GM11168 (cell line): ENCODE measurements around the gene FHIT.

Experiments used
- in situ Hi-C: fragments of 300-500 bp; cut with MboI; formaldehyde crosslinking; loops from one replicate; pipeline ENCODE4 v1.12.0; 2022; ENCODE audit warnings: low sequenced_read_pairs; ENCODE audit not compliant: unreplicated experiment

Gene FHIT

DNA sequence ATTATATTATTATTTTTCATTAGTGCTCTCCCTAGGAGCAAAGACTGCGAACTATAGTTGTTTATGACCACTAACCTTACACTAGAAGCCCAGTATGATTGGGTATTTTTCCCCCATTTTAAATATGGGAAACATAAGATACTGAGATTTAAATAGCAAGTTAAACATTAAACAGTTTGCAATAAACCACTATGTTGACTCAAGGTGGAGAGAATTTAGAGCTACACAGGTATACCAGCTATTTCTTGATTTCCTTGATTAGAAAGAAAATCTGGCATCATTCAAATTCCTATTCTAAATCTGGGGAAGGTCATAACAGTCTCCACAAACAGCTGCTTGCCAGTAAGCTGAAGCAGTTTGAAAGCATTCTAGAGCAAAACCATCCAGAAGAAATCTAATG, 1337.6 kb downstream of the FHIT start:
- in situ Hi-C loops: no loop called here

DNA sequence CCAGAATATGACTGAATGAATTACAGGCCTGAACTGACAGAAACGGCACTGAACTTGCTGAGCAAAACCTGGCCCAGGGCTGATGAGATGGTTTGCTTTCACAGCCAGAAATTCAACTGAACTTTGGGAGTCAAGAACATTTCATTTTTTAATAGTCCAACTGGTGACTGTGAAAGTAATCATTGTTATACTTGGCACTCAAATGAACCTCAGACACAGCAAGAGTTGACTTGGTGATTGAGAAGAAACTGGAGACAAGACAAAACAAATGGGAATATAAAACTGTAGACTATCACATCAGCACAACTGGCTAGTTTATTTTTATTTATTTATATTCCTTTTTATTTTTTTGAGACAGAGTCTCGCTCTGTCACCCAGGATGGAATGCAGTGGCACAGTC, 1342.6 kb downstream of the FHIT start:
- in situ Hi-C loops: no loop called here

DNA sequence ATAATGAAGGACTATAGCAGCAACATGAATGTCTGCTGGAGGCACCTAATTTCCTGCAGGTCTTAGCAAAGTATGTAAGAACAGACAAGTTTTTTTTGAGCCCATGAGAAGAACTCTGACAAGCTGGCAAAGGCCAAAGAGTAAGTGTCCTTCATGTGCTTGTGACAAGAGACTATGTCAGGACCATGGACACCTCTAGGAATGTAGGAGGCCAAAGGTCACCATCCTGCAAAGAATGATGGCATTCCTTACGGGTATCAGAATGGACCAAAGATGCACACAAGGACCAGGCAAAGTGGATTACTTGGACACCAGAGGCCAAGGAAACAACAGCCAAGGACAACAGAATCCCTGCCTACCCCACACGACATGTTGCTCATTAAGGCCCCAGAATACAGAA, 1343.0 kb downstream of the FHIT start:
- in situ Hi-C loops: no loop called here

DNA sequence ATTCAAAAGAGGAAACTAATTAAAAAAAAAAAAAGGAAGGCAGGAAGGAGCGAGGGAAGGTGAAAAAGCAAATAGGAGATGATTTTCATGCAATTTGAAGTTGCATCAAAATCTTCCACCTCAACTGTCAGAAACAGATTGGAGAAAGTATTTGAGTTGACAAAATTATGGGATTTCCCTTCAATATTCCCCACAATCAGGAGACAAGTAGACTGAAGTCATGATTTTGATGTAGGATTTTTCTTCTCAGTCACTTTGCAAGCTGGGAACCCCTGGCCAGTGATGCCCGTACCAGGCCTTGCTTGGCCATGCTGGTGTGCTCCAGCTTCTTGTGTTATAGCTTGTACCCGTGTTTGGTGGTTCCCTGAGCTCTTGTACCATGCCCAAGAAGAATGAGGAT, 1347.0 kb downstream of the FHIT start:
- in situ Hi-C loops: no loop called here

DNA sequence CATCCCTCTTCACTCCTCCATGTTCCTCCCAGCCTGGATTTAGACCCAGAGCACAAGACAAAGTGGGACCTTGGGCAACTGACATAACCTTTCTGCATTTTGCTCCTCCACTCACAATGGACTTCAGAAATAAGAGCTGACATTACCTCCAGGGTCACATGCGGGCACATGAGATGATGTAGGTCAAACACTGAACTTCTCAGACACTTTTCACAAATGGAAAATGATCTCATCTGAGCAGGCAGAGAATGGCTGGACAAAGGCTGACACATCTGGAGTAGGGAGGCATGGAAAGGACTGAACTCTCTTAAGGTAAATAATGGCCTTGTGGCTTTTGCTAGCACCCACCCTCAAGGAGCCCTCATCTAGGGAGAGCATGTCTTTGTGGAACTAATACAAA, 1352.2 kb downstream of the FHIT start:
- in situ Hi-C loops: no loop called here

DNA sequence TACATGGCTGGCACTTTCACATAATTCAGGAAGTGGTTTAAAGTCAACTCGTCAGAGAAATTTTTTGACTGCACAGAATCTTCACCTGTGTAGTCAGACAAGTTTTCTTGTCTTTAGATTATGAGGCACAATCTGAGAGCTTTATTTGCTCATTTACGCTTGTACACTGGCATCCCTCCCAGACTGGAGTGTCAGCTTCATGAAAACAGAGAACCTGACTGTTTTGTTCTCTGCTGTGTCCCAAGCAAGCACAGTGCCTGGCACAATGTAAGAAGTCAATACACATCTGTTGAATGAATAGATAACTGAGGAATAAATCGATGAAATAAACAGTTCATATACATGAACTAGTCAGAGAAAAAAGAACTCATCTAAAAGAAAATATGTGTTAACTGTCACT, 1355.3 kb downstream of the FHIT start:
- in situ Hi-C loops: no loop called here

DNA sequence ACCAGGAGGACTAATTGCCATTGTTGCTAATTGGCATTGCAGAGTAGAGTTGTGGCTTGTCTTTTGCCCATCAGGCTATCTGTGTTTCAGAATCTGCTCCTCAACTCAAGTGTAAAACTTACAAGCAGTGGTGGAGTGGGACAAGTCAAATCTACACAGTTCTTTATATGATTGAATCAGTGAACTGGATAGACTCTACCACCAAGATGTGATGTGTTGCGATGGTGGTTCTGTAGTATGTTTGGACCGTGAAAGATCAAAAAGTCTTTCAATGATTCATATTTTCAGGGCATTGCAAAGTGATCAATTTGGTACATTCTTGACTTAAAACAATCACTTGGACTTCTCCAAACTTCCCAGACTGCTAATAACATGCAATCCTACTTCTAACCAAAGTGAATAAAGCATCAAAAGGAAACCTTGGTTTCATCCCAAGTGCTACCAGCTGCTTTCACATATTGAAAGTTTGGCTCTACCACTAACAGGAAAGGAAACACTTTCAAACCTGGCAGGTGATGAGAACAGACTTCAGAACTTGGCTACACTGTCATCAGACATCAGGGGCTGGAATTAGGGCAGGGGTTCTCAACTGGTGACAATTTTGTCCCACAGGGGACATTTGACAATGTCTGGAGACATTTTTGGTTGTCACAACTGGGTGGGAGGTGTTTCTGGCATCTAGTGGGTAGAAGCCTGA, 1356.7 kb downstream of the FHIT start:
- in situ Hi-C loops: no loop called here

DNA sequence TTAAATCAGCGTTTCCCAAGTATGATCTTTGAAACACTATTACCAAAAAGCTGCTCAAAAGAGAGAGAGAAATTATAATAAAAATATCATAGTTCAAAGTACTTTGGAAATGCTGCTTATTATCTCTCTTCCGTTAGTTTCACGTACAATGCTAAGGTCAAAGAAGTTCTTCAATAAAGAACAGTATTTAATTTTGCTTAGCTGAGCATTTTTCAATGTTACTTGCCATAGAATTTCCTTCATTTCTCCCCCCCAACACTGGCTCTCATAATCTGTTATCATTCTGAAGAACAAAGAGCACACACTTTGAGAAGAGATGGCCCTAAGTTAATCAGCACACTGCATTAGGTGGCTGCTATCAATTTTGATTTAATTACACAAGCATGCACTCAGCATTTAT, 1360.6 kb downstream of the FHIT start:
- in situ Hi-C loops: no loop called here

DNA sequence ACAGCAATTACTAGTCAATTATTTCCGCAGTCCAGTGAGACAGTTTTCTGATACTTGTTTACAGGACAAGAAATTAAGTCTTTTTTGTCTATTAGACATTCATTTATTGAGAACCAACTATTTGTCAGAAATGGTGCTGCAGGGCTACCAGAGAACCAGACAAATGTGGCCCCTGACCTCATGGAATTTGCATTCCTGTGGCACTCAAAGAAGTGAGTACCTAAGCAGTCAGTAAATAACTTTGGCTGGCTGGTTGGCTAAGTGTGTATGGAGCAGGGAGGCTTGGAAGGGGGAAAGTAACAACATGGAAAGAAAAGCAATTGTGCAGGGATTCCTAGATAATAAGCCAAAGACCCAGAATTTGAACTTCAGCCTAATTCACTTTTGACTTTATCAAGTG, 1364.5 kb downstream of the FHIT start:
- in situ Hi-C loops: no loop called here

DNA sequence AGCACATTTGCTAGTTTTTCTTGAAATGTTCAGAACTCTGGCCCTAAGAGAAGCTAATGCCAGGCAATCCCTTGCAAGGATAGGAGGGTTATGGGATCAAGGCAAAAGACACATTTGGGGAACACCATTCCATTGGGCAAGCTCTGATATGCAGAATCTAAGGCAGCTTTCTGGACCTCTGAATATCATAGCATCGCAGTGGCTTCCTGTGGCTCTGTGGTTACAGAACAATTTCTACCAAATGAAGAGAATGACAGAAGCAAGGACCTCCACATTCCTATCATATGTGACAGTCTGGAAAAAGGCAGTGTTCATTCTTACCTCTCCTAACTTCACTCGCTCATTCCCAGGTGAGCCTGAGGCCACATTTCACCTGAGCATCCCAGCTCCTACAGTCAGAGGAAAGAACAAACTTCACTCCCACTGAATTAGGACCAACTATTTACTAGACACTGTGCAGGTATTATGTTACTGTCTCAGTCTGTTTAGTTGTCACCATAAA, 1365.3 kb downstream of the FHIT start:
- in situ Hi-C loops: no loop called here

DNA sequence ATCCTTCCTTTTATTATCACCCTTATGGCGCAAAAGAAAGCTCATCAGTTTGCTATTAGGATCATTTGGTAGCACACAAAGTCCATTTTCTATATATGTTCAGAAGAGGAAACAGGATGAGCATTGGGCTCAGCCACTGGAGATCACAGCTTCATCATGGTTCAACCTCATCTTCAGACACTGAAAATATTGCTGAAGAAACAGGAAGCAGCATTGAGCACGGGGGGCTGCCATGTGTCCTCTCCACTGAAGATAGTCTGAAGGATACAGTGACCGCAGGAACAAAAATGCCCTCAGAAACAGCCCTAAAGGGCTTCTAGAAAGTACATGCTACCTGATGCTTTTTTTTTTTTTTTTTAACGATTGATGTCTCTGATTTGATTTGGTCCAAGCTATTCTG, 1366.2 kb downstream of the FHIT start:
- in situ Hi-C loops: no loop called here

DNA sequence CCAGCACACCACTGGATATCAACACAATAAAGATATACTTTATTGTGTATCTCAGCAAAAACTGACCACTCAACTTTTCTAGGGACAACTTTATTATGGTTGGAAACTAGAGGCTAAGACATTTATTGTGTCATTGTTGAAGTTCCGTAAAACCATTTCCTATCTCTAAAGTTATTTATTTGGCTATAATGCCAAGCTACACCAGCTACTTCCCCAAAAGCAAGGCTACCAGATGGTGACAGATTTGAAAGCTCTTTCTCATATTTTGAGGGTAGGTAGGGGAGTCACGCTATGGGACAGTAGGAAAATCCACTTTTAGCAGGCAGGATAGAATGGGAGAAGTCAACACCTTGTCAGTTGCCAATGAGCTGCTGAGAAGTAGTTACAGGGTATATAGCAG, 1366.8 kb downstream of the FHIT start:
- in situ Hi-C loops: no loop called here

DNA sequence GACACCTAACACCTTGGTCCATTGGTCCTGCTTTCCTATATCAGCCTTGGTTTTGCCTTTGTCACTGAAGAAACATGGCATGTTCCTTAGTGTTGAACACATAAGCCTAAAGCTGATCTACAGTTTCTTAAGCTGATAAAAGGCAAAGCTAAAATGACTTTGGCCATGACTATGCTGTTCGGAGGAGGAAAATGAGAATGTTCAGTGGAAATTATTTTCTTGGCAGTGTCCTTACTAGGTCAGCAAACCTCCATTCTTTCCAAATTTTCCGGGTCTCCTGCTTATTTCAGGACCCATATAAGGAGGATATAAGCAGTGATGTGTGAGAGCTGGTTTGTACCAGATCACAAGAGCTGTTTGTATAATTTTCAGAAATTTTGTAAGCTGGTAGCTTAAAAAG, 1368.5 kb downstream of the FHIT start:
- in situ Hi-C loops: no loop called here

DNA sequence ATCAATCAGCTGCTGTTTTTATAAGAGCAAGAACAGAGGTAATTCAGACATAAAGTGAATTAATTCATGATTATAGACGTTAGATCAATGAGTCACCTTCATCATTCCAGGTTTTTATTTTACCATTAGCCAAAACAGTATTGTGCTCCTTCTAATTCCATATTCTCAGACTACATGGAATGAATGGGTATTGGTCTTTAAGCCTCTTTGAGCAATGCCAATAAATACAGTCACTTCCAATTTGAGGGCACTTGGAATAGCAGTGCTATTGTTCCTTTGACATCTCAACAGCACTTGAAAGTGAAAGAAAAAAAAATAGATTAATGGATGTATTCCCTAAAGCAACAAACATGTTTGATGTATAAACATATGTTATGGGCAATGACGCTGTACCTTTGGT, 1370.5 kb downstream of the FHIT start:
- in situ Hi-C loops: no loop called here

DNA sequence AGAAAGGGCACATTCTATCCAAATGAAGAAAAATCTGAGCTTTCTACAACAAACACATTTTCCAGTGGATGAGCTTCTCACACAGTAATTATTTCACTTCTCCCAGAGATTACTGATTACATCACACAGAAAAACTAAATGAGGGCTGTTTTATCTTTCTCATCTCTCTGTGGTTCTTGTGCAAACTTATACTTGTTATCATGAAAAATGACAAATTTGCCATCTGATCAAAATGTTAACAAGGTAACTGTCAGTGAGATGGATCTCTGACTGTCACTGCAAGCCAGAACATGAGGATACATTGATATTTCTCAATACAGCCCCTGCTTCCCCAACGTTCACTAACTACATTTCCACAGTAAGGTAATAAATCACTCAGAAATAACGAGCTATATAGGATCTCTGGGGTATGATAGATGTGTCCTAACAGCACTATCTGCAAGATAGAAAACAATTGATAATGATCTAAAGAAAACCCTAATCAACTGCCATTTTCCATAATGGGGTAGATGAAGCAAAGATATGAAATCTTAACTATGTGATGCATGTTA, 1372.1 kb downstream of the FHIT start:
- in situ Hi-C loops: no loop called here

DNA sequence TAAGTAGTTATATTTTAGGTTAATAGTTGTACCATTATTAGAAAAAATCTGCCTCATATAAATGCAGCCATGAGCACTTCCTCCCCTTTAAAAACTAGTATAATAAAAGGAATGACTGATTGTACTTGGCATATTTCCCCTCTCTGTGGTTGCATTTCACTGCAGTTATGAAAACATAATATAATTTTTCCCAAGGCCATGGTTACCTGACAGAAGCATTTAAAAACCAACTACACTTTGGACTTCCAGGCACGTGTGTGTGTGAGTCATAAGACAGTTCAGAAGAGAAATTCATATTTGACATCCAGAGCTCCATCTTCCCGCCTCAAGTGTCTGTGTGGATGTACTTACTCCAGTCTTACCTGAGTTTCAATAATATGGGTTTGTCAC, 1373.2 kb downstream of the FHIT start:
- in situ Hi-C loops: no loop called here

DNA sequence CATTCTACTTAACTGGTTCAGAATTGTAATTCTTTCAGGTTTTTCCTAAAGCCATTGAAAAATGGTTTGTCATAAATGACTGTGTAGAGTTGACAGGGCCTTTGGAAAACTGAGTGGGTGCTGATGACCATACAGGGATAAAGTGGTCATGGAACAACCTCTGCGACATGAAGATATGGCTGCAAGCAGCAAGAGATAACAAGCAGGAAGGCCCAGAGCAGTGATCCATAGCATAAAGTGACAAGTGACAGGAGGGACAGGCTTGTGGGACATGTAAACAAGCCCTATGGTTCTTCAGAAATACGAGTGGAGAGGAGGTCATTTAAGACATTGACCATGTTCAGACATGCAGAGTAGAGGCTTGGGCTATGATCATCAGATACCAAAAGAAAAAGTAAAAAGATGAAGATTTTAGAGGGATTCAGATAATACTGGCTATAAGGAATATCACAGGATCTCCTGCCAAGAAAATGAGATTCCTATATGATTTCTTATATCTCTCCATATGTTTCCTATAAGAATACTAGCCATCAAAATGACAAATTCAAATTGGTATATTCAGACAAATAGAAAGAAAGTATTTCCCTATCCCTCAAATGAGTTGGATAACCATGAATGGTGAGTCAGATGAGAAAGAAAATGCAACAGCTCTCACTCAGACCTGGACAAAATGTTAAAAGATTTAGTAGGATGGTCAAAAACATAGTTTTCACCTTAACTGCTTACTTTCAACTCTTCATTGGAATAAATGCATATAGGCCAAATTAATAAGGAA, 1373.8 kb downstream of the FHIT start:
- in situ Hi-C loops: no loop called here

DNA sequence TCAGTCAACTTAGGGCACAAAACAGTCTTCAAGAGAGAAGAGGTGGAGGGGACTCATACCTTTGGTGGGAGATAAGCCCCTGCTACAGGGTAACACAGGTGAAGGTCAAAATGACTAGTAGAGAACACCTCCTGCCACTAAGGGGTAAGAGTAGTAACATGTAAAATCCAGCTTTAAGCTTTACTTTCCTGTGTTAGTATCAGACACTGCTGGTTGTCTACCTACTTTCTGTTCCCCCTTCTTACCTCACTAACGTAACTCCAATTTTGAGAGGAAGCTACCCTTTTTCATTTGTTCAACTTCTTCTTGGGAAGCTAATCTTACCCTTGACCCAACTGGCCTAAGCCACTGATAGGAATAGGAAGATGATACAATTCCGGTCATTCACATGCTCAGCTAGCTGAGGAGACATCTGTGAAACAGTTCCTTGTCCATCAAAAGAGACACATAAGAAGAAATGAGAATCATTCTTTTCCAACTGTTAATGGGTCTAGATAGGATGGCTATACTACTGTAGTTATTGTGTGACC, 1374.7 kb downstream of the FHIT start:
- in situ Hi-C loops: no loop called here

DNA sequence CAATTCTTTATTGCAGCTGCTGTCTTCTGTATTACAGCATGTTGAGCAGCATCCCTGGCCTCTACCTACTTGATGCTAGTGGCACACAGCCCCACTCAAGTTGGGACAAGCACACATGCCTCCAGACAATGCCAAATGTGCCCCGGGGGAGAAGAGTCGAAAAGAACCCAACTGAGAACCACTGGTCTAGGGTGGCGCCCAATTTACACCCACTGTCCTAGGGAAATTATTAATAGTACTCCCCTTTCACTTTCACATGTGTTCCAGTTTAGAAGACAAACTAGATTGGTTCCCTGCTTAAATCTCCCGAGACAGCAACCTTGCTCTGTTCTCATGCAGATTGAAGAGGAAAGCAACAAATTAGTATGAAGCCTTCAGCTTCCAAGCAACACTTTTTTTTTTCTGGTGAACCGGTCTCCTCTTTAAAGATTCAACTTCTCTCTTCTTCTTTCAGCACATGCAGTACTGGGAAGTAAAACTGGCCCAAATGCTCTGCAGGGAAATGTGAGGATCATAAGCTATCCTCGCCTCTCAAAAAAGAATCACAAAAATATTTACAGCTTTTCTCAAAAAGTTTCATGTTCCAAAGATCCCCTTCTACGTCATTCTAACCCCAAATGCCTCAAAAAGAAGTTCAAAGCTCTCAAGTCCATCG, 1377.5 kb downstream of the FHIT start:
- in situ Hi-C loops: loop anchor here (25.0 kb wide), 2 partner anchors 561 to 661 kb away; no protein-coding TSS in a partner anchor

DNA sequence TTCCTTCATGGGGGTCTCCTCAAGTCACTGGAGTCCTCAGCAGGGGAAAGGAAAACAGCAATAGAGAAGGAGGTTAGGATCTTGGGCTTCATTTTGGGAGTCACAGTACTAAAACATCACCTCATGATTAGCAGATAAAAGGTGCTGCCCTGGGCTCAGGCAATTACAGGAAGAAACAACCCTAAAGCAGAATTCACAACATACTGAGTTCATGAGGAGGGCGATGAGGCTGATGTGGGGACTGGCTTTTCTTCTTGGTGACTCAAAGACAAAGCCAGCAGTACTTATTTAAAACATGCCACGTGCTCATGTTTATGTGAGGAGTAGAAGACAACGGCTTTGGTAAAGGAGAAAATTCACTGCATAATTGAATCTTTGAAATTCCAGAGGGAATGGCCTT, 1379.1 kb downstream of the FHIT start:
- in situ Hi-C loops: loop anchor here (25.0 kb wide), 2 partner anchors 560 to 660 kb away; no protein-coding TSS in a partner anchor
